ENCODE results near the gene DUSP8.

Gene DUSP8

DNA sequence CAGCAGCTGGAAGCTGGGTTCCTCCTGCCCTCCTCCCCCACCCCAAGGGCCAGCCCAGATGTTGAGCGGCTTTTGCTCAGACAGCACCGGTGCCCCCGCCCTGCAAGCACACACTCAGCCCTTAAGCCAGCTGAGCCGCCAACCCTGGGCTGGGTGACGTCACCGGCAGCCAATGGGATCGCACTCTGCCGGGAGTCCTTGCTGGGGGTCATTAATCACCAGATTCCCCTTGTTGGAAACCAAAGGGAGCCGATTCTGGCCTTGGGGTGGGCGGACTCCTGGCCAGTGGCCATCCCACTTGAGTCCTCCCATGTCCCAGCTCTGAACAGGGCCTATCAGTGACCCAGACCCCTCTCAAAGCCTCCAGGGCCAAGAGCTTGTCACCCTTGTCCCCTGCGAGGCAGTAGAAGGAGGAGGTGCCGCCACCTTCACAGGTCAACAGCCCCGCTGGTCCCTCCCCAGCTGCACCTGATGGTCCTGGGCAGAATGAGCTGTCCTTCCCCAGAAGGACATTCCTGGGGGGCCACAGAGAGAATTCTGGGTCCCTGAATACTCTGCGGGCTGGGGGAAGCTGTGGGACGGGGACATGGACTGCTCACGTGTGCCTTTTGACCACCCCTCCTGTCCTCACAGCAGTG lies 7.4 kb downstream of the DUSP8 start:
- DNase-seq = no peak

DNA sequence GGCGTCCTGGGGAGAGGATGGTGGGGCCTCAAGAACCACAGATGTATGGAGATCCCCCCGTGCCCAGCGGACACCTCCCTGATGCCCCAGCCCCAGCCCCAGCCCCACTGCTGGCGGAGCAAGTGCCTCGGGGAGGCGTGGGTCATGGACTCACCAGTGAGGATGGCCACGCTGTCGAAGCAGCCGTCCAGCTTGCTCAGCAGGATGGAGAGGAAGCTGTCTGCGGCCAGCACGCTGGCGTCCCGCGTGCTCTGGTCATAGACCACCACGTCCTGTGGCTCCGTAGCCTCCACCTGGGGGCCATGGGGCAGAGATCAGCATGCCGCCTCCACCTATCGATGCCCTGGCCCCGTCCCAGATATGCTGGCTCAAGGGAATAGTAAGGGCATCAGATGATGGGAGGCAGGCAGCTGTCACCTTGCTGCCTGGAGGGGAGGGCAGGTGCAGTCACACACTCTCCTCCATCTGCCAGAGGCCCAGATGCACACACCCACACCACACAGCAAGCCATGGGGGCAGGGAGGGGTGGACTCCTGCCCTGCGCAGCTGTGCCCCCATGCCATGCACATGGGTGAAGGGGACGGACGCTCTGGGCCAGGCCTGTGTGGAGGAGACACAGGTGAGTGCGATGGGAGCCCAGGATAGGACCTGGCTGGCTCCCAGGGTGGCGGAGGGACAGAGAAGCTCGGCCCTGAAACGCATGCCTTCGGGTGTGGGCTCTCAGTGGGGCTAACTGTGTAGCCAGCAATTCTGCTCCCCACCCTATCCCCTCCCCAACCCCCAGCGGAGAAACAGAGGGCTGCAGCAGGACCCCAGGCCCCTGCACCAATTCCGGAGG lies 8.2 kb downstream of the DUSP8 start:
- DNase-seq = no peak

DNA sequence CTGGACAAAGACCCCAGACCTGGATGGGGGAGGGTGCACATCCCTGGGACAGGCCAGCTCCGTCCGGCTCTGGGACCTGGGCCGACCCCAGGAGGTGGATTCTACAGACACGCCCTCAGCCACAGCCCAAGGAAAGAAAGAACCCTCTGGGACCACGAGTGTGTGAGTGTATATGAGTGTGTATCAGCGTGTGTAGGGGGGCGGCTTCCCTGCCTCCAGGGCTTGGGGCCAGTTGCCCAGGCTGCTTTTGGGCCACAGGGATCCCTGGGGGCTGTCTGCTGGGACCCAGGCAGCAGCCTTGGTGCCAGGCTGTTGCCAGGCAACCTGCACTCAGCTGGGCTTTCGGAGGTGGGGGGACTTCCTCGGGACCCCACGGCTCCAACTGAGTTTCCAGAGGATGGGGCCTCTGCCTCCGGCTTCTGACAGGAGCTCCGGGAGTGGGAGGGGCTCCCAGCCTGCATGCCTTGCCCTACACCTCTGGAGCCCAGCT lies 8.9 kb downstream of the DUSP8 start:
- no peak for DNase-seq

DNA sequence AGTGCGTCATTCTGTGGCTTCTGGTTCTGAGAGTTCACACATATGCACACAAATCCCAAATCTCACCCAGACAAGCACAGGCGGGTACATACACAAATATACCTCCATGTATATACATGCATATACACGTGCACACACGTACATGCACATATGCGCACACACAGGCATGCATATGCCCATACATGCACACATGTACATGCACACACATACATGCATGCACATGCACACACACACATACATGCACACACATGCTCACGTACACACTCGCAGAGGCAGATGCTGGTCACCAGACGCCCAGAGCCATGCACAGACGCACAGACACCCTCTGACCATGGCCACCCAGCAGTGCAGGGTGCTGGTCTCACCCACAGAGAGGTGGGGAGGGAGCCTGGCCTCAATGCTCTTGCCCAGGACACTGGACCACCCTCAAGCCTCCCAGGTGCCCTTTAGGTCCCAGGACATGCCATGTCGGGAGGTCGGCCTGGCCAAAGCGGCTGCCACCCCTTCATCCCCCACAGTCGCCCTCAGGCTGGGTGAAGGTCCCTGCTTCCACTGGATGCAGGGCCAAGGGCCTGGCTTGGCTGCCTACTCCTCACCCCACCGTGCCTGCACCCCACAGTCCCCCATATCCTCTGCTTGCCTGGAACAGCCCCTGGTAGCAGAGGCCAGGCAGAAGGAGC lies 9.5 kb downstream of the DUSP8 start:
- no peak for DNase-seq

DNA sequence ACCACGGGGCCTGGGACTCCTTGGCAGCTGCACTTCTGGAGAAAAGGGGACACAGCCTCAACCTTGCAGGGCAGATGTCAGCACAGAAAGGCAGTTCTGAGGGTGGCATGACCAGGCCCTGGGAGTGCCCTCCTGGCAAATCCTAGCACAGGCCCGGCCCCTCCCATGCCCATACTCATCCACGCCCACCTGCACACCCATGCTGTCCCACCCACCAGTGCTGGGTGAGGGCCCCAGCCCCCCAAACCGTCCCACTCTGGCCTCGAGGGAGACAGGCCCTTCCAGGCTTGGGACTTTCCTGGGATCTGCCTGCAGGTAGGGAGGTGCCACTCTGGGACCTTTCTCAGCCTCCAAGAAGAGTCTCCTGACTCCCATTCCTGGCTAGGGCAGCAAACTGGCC lies 10.1 kb downstream of the DUSP8 start:
- no peak for DNase-seq

DNA sequence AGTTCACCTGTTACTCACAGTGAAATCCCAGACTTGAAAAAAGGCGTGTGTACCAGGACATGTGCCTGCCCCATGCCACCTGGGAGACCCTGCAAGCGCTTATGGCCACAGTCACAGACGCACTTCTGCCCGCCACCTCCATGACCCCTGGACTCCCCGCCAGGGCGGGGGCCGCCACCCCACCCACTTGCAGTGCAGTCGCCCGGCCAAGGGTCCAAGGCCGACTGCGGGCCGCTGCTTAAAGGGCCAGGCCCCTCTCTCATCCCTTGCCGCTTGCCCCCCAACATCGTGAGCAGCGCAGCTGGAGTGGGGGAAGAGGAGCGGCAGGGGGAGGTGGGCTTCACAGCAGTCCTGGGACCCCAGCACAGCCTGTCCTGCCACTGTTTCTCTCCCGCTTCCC lies 10.8 kb downstream of the DUSP8 start:
- DNase-seq = no peak

DNA sequence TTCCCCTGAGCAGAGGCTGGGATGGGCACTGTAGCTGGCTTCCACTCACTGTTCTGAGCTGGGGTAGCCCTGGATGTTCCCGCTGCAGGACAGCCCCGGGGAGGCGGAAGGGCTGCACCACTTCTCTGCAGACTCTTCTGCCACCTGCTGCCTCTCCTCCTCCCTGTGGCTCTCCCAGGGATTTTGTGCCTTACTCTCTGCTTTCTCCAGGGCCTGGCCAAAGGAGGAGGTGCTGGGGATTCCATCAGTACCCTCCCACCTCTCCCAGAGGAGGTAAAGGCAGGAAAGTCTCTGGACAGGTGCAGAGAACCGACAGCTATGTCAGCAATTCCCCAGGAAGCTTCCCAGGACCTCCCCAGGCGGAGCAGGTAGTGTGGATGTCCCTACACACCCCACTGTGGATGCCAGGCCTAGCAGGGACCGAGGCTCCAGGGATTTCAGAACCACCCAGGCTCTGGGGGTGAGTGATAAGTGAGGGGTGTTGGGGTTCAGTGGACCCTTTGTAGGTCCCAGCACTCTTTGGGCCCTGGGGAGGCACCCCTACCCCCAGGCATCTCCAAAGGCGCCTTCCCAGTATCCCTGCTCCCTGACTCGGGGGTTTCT lies 11.3 kb downstream of the DUSP8 start:
- DNase-seq = no peak

DNA sequence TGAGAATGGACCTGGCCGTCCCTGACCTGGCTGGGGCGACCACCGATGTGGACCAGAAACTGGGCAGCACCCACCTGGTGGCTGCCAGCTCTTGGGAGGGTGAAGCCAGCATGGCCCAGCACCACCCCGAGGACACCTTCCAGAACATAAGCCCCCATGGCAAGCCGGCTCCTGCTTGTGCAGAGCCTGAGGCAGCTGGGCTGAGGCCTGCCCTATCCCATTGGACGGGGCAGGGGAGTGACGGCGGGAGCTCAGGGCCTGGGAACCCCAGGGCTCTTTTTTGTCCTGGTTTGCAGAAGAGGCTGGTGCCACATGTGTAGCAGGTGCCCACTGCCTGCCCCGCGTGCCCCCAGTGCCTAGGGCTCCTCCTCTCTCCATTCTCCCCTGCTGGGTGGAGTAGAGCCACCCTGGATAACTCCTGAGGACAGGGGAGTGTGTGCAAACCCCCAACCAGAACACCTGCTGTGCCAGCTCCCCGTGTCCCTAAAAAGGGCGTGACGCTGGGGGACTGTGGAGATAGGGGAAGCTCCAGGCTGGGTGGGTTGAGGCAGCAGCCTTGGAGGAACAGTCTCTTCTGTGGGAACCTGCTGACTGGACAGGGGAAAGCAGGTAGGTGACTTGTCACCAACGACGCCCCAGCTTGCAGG lies 11.9 kb downstream of the DUSP8 start:
- no peak for DNase-seq

DNA sequence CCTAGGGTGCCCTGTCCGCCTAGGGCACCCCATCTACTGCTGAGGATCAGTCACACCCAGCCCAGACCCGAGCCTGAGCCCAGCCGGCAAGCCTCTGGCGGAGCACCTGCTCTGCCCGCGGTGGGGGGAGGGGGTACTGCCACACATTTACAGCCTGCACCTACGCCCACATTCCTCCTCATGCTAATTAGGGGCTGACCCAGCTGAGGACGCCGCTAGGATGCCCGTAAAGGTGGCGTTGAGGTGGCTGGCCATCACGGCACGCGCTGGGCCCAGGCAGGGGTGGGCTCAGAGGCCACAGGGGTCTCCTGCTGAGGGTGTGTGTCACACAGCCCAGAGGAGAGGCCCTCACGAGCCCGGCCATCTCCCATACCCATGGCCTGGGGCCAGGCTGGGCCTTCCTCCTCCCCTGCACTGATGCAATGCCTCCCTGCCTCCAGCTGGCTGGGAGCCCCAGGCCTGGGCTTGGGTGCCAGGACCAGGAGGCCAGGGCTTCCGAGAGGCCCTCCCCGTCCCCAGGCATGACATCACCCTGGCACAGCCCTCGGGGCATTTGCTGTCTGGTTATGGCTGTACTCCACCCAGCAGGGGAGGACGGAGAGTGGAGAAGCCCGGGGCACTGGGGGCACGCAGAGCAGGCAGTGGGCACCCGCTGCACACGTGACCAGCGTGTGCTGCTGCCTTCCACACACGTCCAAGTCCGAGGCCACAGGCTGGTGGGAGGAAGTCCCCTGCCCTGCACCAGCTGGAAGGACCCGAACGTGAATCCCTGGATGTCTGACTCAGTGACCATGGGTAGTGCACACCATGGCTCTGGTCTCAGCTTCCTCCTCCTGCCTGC lies 12.7 kb downstream of the DUSP8 start:
- DNase-seq = no peak

DNA sequence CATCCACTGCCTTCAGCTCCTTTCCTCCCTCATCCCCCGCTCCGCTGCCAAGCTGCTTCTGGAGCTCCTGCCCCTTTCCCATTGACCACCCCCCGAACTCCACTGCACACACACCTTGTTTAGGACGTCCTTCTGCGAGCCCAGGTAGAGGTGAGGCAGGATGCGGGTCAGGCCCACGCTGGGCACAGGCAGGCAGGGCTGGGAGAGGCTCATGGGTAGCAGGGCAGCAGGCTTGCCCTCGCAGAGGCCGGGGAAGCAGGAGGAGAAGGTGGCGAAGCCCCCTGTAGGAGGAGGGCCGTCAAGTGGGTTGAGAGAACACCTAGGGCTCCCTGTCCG lies 13.3 kb downstream of the DUSP8 start:
- no peak for DNase-seq

DNA sequence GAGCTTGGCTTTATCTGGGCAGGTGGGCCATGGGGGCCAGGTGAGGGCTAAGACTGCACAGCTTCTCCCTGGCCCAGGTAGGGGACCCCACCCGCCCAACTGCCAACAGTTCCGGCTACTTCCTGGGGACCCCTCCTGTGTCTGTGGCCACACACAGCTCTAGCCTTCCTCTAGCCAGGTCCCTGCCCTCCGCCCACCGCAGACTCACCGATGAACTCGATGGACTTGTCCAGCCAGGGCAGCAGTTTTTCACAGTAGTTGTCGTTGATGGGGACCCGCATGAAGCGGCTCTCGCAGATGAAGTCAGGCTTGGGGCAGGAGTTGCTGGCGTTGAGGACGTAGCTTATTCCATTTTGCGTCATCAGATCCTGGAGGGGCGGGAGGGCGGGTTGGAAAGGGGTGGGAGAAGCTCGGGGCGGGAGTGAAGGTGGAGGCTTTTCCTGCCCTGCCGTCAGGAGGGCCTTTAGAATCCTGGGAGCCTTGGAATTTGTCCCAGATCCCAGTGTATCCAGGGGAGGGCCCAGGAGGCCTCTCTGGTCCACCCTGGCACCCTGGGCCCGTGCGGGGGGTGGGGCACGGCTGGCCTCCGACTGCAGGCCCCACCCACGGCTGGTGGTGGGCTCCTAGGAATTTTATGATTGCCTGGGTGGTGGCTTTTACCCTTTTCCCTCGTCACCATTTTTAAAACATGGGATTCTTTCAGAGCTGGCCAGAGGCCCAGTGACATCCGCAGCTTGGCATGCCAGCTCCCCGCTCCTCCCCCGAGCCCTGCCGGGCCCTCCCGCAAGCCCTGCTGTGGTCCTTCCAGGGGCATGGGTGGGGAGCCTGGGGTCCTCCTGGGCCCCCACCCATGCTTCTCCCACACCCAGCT lies 13.9 kb downstream of the DUSP8 start:
- no peak for DNase-seq

DNA sequence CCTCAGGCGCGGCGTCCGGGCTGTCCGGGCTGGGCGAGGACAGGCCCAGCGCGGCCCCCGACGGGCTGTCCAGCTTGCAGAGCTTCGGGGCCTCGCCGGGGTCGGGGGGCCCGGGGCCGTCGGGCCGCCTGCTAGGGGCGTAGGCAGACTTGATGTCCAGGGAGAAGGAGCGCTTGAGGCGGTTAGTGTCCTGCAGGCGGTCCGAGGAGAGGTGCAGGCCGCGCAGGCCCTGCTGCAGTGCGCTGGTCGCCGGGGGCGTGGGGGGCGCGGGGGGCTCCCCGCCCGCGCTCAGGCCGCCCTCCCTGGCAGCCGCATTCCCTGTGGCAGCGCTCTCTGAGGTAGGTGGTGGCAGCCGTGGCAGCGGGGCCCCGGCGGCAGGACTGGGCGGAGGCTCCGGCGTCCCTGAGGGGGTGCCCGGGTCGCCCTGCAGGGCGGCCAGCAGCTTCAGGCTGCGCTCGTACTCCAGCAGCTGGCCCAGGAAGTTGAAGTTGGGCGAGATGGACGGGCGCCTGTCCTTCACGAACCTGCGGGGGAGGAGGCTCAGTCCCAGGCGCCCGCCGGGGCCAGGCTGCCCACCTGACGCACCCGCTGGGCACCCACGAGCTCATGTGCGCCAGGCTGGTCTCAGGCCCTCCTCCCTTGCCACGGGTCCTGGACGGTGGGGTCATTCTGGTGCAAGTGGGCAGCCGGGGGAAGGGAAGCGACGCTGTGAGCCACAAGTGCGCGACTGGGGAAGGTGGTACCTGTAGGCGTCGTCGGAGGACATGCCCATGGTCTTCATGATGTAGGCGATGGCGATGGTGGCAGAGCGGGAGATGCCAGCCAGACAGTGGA lies 14.8 kb downstream of the DUSP8 start:
- DNase-seq = no peak

DNA sequence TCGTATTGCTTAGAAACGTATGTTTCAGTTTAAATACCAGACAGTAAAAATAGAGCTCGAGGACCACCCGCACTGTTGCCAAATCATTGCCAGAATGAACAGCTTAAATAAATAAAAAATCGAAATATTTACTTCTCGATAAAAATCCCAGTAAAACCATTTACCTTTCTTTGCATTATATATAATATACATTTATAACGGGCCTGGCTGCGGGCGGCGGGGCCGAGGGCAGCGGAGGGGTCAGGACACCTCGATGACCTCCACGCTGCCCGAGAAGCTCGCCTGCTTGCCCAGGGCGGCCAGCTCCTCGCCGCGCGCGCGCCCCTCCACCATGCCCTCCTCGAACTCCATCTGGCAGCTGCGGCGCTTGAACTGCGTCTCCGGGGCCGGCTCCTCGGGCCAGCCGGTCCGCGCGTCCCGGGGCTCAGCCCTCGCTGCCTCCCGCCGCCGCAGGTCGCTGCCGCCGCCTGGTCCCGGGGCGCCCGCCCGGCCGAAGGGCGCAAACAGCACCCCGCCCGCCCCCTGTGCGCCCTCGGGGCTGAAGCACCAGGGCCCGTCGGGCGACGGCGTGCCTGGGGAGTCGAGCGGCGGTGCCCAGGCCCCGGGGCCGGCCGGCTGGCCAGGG lies 15.7 kb downstream of the DUSP8 start:
- no peak for DNase-seq

DNA sequence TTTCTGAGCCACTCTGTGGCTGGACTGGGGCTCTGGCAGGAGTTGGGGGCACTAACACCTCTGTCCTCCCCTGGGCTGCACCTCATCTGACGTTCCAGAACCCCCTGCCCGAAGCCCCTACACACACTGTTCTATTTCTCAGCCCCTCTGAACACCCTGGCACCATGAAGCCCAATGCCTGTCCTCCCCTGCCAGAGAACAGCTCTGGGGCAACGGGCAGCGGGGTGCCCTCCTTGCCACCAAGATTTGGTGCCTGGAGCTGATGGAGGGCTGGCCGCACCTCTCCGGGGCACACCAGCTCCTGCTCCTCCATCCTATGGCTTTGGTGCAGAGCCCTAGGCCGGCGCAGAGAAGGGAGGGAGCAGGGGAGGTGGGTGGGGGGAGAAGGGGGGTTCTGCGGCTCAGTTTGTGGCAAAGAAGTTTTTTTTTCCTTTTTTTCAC lies 16.3 kb downstream of the DUSP8 start:
- no peak for DNase-seq

DNA sequence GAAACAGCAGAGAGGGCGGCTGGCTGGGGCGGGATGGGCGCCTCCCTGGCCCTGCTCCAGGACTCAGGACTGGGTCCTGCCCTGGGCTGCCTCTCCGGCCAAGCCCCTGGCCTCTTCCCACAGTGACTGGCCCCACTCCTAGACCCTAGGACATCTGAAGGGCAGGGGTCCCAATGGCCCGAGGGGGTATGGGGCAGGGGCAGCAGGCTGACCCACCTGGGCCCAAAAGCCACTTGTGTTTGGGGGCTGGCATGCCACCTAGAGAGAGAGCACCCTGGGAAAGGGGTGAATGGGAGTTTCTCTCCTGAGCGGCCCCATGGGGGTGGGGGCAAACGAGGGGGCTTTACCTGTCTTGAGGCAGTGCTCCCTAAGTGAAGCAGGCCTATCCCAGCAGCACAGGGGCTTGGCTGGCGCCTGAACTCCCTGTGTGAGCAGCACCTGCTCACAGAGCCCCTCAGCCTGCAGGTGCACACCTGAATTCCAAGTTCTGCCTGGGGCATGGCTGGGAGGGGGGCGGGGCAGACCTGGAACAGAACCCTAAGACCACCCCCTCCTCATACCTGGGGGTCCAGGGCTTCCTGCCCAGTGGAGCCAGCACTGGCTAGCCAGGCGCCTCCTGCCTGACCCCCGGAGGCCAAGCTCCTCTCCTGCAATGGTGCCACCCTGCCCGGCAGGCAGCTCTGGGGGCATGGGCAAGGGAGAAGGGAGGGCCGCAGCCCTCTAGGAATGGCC lies 16.9 kb downstream of the DUSP8 start:
- DNase-seq = no peak

DNA sequence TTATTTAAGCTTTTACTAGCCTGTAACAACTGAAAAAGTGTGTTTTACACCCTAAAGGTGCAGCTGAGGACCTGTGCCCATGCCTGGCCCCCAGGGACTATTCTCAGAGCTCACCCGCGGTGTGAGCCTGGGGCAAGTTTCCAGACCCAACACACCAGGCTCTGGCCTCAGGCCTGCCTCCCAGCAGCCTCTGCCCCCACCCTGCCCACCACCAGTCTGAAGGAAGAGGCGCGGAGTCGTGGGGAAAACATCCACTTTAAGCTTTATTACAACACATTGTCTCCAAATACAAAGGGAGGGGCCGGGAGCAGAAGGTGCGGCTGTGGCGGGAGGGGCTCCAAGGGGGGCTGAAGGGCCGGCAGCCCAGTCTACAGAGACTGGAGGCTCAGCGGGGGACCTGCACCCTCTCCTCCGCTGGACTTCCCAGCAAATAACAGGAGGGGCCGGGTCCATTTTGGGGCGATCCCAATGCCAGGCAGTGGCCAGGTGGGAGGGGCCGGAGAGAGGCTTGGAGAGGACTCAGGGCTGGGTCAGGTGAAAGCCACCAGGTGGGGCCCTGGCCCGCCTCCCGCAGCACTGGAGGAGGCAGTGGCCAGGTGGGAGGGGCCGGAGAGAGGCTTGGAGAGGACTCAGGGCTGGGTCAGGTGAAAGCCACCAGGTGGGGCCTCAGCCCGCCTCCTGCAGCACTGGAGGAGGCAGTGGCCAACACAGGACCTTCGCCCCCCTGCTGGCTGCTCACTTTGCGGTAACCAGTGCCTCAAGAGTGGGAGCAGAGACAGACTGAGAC lies 18.1 kb downstream of the DUSP8 start:
- no peak for DNase-seq

DNA sequence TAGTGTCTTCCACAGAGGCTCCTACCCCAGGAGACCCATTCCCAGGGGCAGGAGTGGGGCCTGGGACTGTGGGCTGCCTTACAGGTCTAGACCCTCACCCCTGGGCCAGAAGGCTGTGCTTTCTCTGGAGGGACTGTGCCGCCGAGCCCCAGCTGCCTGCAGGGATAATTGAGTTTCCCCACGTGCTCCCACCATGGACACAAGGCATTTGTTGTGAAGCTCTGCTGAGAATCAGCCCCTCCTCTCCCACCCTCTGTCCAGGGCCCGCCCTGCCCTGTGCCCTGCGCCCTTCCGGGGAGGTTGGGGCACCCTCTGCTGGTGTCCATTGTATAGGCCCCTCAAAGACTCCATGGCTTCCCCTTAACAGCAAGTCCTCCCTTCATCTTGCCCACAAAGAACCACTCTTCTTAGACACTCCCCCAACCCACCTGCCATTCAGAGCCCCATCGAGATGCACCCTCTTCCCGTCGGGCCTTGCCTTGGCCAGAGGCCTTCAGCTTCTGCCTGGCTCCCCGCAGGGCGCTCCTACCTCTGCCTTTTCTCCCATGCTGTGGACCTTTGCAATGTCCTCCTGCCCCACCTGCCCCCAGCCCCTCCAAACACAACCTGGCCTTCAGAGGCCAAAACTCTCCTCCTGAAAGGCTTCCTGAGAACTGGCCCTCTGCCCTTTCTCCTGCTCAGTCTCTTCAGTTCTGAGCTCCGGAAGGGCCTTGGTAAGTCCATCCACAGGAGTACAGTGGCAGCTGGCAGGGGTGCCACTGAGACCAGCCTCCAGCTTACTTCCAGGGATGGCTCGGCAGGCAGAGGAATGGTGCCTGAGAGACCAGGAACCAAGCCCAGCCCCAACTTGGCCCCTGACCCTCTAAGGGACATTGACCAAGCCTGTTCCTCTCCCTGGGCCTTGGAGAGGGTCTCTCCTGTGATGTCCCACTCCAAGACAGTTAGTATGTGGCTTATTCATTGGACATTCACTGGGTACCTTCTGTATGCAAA lies 22.4 kb downstream of the DUSP8 start:
- DNase-seq = no peak
